Inferior parietal cortex (tissue), 1 donor: Measurements from ENCODE around the gene LASP1NB.
"Not testable (repeated sequence)": the region's sequence is repeated elsewhere in the genome, so short reads cannot be mapped to it uniquely, and the experiment has no call there.

Experiments
- DNase-seq: peaks from one replicate; pipeline ENCODE4 v3.0.0-alpha.2; 2016; ENCODE audit errors: extremely low spot score

LASP1NB gene

DNA sequence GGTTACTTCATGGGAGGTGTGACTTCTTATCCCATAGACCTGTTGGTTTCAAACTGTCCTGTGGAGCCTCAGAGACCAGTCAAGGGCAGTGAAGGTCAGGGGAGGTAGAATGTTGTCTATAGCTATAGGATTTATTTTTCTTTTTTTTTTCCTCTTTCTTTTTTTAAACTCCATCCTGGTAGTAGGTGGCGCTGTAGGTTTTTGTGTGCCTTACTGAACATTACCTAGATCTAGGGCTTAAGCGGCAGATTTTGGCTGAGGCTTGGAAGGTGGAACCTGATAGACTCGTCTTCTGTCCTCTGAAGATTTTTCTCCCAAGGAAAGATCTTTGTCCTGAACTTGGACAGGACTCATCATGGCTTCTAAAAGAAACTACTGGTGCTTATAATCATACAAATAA, 8.2 kb upstream of the LASP1NB start:
- DNase-seq, result no peak

- DNase-seq, result no peak
Measured at GRCh38 chr17:38918129-38918913, 7.1 kb upstream of the LASP1NB start.

DNA sequence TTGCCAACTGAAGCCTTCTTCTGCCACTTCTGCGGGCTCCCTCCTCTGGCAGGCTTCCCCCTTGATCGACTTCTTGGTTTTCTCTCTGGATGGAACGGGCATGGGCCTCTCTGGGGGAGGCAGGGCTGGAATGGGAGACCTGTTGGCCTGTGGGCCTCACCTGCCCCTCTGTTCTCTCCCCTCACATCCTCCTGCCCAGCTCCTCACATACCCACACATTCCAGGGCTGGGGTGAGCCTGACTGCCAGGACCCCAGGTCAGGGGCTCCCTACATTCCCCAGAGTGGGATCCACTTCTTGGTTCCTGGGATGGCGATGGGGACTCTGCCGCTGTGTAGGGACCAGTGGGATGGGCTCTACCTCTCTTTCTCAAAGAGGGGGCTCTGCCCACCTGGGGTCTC, 6.5 kb upstream of the LASP1NB start:
- no peak for DNase-seq

GRCh38 chr17:38919316-38920078, 5.9 kb upstream of the LASP1NB start:
- no peak for DNase-seq

- DNase-seq, result no peak
Measured at GRCh38 chr17:38920374-38921291, 4.8 kb upstream of the LASP1NB start.

- no peak for DNase-seq
Measured at GRCh38 chr17:38921756-38922411, 3.5 kb upstream of the LASP1NB start.

DNA sequence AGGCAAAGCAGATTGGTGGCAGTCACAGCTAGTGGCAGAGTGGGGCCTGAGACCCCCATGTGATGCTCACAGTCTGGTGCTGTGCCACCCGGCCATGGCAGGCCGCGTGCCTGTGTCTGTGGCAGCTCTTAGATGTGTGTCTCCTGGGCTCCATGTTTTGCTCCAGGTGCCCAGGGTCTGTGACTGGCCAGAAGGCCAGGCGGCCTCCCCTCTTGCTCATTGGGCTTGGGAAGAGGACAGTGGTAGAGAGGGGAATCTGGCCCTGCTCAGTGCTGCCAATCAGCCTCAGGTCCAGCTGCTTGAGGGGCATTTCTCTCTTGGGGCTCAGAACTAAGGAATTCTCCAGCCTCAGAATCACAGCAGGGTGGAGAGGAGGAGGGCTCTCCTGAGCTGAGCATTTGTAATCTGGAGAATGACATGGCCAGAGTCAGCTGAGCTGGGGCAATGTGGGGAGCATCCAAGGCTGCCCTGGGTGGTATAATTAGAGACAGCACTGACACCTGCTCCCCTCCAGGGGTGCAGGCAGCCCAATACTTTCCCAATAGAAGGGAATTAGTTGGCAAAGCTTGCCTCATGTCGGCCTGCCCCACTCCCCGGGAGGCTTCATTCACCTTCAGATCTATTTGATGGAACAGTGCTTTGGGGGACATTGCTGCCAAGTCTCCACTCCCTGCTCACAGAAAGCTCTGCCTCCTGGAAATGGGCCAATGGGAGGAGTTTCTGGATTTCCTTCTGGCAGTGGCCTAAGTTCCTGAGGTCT, 2.7 kb upstream of the LASP1NB start:
- DNase-seq, result peak; percentile 48

DNA sequence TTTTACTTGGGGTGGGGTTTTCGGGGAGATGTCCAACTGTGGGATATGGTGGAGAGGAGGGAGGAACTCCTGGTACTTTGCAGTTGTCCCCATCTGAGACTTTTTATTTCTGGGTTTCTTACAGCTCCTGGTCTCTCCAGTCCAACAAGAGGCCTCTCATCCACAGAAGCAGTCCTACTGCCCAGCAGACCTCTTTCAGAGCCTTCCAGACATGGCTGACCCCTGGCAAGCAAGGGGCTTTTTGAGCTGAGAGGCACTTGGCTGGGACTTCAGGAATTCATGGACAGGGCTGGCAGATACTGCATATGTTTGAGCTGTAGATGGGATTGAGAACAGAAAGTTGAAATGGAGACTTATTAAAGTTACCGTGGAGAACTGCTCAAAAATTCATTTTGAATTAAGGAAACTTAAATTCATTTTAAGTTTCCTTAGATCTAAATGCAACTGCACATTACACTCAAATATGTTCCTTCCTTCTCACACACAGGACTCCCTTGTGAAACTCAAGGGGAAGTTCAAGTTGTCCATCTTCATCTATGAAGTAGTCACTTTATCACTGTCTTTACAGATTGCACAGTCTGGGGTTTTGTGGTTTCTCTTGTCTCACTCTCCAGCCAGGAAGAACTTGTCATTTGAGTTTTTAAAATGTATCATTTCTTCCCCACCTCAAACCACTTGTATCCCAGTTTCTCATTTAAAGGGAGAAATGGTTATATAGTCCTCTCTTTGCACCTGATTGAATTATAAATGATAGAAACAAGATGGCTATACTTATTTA, 1.1 kb downstream of the LASP1NB start:
- DNase-seq, result no peak

DNA sequence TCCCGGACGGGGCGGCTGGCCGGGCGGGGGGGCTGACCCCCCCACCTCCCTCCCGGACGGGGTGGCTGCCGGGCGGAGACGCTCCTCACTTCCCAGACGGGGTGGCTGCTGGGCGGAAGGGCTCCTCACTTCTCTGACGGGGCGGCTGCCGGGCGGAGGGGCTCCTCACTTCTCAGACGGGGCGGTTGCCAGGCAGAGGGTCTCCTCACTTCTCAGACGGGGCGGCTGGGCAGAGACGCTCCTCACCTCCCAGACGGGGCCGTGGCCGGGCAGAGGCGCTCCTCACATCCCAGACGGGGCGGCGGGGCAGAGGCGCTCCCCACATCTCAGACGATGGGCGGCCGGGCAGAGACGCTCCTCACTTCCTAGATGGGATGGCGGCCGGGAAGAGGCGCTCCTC, 5.4 kb downstream of the LASP1NB start:
- DNase-seq, result not testable (repeated sequence)

- not testable (repeated sequence) for DNase-seq
Measured at GRCh38 chr17:38933962-38934361, 8.5 kb downstream of the LASP1NB start.

DNA sequence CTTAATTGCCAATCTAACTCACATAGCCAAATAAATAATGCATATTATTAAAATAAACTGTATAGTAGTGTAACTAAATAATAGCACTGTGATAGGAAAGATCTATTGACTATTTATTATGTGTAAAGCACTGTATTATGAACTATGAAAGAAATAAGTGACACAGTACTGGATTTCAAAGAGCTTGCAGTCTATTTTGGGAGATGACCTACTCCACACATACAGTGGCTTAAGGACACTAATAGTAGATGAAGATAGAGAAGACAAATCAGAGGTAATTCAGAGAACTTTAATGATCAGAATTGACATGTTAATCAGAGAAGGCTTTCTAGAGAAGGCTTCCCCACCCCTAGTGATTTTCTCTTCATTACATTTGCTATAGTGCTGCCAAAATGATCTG, 14.6 kb downstream of the LASP1NB start:
- no peak for DNase-seq

DNA sequence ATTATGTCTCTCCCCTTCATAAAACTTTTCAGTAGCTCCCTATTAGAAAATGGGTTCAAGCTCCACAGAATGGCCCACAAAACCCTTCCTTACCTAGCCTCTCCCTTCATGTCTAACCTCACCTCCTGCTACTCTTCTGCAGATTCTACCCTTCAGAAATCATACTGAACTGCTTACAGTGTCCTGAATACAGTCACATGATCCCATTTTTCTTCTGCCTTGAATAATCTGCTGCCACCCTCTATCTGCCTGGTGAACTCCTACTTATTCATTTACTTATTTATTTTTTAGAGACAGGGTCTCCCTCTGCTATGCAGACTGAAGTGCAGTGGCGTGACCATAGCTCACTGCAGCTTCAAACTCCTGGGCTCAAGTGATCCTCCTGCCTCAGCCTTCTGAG, 15.0 kb downstream of the LASP1NB start:
- DNase-seq, result no peak

DNA sequence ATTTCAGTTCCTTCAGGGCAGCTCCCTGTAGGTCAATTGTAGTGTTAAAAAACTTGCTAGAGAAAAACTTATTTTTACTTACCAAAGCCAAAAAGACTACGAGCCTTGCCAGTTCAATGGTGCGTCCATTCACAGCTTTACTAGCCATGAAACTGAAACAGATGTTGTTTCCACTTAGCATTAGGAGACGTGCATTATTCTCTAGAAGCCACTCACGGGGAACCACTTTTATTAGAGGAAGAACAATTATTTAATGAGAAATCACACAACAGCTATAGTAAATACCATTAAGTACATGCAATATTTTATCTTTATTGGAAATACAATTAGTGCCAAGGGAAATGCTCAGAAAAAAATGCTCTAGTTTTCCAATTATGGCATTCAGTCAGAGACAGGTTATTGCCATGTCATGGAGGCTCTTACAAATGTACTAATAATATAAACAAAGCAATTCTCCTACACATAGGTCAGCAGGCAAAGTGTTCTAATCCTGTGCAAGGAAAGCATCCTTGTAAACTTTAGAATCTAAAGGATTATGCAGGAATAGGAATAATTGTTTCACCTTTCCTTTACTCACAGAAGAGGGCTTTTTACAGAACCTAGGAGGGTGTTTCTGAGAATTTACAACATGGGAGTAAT, 17.4 kb downstream of the LASP1NB start:
- no peak for DNase-seq

- no peak for DNase-seq
Measured at GRCh38 chr17:38943607-38944006, 18.2 kb downstream of the LASP1NB start.

DNA sequence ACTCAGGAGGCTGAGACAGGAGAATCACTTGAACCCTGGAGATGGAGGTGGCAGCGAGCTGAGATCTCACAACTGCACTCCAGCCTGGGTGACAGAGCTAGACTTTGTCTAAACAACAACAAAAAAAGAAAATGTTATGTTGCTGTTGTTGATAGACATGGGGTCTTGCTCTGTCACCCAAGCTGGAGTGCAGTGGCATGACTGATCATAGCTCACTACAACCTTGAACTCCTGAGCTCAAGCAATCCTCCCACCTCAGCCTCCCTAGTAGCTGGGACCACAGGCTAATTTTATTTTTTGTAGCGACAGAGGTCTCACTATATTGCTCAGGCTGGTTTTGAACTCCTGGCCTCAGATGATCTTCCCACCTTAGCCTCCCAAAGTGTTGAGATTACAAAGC, 21.8 kb downstream of the LASP1NB start:
- no peak for DNase-seq

GRCh38 chr17:38953800-38954199, 28.4 kb downstream of the LASP1NB start:
- DNase-seq, result not testable (repeated sequence)

- DNase-seq, result no peak
Measured at GRCh38 chr17:38958326-38958725, 32.9 kb downstream of the LASP1NB start.

- no peak for DNase-seq
Measured at GRCh38 chr17:38958756-38959155, 33.3 kb downstream of the LASP1NB start.

DNA sequence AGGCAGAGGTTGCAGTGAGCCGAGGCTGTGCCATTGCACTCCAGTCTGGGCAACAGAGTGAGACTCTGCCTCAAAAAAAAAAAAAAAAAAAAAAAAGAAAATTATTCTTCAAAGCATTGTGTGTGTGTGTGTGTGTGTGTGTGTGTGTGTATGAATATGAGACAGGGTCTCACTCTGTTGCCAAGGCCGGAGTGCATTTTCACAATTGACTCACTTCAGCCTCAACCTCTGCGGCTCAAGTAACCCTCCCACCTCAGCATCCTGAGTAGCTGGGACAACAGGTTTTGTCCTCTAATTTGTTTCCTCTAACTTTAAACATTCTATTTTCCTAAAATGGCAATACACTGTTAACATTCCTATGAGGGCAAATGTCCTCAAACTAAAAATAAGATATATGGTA, 34.1 kb downstream of the LASP1NB start:
- no peak for DNase-seq

DNA sequence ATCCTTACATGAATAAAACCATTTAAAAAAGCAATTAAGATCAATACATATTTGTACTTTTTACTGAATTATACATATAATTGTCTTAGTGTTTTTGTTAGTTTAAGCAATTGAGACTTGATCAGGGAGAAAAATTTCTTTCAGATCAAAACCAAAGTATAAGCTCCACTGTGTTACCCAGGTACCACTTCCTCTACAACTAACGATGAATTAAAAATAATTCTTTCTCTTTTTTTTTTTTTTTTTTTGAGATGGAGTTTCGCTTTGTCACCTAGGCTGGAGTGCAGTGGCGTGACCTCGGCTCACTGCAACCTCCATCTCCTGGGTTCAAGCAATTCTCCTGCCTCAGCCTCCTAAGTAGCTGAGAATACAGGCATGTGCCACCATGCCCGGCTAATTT, 35.0 kb downstream of the LASP1NB start:
- no peak for DNase-seq
